Ecto neural progenitor cell (in vitro differentiated cells): ENCODE measurements around the gene FAAP20.
"Not testable (repeated sequence)": the region's sequence is repeated elsewhere in the genome, so short reads cannot be mapped to it uniquely, and the experiment has no call there.

Experiments
- DNase-seq: peaks from one replicate; pipeline ENCODE4 v3.0.0-alpha.2; 2018; ENCODE audit warnings: low spot score

The FAAP20 gene

DNA sequence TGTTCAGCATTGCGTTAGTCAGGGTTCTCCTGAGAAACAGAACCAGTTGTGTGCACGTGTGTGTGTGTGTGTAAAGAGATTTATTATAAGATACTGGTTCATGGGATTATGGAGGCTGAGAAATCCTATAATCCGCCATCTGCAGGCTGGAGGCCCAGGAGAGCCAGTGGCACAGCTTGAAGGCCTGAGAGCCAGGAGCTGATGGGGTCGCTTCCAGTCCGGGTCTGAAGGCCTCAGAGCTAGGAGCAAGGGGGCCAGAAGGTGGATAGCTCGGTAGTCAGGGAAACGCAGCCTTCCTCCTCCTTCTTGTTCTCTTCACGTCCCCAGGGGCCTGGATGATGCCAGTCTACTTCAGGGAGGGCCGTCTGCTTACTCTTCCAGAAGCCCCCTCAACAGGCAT lies 37.7 kb downstream of the FAAP20 start:
- no peak for DNase-seq

DNA sequence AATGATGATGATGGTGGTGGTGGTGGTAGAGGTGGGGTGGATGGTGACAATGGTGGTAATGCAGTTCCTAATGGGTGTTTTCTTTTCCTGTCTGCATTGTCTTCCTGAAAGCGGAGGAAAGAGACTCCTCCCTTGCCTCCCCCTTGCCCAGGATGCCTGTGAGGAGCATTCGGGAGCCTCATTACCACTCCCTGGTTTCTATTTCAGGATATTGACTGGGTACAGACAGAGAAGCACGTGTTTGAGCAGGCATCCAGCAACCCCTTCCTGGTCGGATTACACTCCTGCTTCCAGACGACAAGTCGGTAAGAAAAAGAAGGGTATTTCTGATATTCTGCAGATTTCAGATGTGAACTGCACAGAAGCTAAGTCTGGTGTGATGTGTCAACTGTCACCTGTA lies 38.8 kb downstream of the FAAP20 start:
- no peak for DNase-seq

DNA sequence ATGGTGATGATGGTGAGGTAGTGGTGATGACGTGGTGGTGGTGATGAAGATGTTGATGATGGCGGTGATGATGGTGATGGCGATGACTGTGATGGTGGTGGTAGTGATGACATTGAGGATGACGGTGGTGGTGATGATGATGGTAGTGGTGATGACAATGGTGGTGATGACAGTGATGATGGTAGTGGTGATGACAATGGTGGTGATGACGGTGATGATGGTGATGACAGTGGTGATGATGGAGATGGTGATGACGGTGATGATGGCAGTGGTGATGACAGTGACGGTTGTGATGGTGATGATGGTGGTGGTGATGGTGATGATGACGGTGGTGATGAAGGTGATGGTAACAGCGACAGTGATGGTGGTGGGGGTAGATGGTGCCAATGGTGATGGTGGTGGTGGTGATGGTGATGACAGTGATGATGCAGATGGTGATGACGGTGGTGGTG lies 39.4 kb downstream of the FAAP20 start:
- DNase-seq: no peak

DNA sequence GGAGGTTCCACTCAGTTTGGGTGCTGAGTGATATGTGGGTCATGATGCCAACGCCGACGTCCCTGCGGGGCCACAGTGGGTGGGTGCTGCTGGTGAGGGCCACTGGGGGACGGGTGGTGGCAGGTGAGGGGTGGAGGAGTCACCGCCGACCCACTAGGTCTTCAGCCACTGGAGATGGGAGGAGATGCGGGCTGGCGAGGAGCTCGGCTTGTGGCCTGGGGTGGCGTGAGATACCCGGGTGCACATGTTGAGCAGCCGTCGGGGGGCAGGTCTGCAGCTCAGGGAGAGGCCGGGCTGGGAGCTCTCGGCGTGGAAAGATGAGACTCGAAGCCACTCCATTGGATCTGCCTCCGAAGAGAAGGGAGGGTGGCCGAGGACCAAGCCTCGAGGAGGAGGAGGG lies 40.5 kb downstream of the FAAP20 start:
- no peak for DNase-seq

DNA sequence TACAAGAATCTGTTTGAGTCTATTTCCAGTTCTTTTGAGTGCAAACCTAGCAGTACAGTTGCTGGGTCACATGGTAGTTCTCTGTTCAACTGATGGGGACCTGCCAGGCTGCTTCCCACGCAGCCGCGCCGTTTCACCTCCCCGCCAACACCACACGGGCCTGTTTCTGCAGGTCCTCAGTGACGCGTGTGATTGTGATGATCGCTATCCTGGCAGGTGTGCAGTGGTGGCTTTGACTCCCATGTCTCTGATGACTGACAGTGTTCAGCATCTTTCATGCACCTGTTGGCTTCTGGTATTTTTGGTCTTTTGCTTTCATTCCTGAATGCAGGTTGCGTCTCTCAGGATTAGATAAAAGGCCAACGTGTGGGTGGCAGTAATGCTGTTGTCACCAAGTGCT lies 41.6 kb downstream of the FAAP20 start:
- no peak for DNase-seq

DNA sequence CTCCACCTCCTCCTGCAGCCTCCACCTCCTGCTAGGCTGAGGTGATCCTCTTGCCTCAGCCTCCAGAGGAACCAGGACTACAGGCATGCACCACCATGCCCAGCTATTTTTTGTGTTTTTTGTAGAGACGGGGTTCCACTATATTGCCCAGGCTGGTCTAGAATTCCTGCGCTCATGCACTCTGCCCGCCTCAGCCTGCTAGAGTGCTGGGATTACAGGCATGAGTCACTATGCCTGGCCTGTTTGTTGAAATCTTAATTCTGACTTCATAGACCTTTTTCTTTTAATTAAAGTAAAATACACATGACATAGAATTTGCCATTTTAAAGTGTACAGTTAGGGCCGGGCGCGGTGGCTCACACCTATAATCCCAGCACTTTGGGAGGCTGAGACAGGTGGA lies 42.7 kb downstream of the FAAP20 start:
- DNase-seq: no peak

DNA sequence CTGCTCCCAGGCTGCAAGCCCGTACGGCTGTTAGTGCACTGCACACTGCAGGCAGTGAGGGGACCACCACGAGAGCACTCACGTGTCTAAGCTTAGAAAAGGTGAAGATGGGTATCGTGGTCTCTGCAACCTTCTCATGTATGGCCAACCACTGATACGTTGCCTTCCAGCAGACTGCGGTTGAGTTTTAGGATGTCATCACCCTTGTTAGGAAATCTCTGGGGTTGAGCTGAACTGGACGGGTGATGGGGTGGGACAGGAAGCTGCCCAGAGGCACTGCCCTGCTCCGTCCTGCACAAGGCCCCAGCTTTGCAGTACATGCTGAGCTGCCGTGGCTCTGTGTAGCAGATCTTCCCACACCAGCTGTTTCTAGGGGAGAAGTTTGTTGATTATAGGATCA lies 43.3 kb downstream of the FAAP20 start:
- no peak for DNase-seq

DNA sequence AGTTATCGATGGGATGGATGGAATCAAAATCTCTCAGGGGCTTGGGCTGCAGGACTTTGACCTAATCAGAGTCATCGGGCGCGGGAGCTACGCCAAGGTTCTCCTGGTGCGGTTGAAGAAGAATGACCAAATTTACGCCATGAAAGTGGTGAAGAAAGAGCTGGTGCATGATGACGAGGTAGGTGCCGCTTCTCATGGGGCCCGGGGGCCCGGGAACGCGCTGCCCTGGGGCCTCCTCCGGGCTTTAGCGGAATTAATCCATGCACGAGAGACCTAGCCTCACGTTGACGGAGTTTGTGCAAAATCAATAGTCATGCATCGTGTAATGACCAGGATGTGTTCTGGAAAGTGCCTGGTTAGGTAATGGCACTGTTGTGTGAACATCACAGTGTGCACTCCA lies 43.8 kb downstream of the FAAP20 start:
- DNase-seq: no peak

DNA sequence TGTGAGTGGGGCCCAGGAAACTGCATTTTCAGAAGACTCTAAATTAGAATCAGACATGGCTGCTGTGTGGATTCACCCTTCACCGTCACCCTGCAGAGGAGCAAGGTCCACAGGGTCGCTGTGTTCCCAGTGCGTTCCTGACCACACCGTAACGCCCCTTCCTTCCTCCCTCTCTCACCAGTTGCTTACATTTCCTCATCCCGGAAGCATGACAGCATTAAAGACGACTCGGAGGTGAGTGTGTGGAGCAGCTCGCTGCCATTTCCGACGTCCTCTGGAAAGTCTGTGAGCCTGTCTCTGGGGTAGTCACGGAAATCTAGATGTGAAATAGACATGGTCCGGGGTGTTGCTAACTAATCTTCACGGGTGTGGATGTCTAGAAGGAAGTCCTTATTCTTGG lies 45.9 kb downstream of the FAAP20 start:
- no peak for DNase-seq

DNA sequence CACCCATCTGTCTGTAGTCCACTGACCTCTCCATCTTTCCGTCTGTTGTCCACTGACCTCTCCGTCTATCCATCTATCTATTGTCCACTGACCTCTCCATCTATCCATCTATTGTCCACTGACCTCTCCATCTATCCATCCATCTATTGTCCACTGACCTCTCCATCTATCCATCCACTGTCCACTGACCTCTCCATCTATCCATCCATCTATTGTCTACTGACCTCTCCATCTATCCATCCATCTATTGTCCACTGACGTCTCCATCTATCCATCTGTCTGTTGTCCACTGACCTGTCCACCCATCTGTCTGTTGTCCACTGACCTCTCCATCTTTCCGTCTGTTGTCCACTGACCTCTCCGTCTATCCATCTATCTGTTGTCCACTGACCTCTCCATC lies 46.7 kb downstream of the FAAP20 start:
- DNase-seq: not testable (repeated sequence)

DNA sequence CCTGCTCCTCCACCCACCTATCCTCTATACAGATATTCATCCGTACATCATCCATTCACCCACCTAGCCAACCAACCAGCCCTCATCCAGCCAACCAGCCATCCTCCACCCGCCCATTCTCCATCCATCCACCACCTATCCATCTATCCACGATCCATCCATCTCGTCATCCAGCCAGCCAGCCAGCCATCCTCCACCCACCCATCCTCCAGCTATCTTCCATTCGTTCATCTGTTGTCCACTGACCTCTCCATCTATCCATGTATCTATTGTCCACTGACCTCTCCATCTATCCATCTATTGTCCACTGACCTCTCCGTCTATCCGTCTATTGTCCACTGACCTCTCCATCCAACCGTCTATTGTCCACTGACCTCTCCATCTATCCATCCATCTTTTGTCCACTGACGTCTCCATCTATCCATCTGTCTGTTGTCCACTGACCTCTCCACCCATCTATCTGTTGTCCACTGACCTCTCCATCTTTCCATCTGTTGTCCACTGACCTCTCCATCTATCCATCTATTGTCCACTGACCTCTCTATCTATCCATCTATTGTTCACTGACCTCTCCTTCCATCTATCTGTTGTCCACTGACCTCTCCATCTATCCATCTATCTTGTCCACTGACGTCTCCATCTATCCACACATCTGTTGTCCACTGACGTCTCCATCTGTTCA lies 47.6 kb downstream of the FAAP20 start:
- no peak for DNase-seq

DNA sequence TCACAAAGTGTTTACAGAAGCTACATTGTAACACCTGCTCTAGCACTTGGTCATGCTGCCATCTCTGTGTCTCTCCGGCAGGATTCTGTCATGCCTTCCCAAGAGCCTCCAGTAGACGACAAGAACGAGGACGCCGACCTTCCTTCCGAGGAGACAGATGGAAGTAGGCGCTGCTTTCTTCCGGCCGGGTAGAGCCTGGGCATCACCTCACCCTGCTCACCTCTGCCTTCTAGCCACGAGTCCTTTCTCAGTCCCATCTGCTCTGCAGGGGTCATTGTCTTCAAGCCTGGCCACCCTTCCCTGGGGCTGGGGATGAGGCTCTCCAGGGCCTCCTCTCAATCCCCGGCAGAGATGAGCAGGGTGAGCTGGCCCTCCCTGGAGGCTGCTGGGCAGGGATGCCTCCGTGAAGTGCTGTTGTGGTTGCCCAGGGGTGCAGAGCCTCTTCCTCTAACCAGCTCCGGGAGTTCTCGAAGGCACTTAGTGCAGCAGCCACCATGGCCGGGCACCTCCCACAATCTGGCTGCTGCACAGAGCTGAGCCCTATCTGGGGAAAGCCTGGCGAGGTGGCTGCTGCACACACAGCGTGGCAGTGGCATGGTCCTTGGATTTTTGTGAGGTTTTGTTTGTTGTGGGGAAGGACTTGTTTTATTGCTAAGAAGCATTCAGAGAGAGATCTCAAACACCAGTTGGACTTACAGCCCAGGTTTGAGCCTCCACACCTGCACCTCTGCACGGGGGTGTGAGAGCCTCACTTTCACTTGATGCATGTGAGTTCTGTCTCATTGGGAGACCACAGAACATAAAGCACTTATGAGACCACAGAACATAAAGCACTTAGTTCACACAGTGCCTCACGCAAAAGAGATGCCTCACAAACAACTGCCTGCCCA lies 48.4 kb downstream of the FAAP20 start:
- no peak for DNase-seq

DNA sequence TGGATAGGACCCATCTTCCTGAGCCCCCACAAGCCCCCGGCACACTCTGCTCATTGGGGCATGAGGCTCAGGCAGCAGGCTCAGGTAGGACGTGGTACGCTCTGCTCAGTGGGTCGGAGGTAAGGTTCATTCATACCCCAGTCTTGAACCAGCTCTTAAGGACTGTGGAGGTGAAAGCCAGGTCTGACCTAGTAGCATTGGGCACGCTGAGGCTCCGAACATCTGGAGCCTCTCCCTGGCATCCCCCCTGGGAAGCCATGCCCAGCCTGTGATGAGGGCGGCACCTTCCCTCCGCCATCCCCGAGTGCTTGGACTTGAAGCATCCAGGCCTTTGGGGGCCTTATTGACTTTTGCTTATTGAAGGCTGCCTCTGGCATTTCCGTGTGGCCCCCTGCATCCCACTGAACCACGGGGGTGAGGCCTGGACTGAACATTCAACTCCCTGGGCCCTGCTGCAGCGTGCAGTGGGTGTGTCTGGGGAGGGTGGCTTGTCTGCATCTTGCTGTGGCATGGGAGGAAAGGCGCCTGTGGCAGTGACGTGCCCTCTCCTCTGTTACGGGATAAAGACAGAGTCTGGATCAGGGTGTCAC lies 50.0 kb downstream of the FAAP20 start:
- DNase-seq: no peak

DNA sequence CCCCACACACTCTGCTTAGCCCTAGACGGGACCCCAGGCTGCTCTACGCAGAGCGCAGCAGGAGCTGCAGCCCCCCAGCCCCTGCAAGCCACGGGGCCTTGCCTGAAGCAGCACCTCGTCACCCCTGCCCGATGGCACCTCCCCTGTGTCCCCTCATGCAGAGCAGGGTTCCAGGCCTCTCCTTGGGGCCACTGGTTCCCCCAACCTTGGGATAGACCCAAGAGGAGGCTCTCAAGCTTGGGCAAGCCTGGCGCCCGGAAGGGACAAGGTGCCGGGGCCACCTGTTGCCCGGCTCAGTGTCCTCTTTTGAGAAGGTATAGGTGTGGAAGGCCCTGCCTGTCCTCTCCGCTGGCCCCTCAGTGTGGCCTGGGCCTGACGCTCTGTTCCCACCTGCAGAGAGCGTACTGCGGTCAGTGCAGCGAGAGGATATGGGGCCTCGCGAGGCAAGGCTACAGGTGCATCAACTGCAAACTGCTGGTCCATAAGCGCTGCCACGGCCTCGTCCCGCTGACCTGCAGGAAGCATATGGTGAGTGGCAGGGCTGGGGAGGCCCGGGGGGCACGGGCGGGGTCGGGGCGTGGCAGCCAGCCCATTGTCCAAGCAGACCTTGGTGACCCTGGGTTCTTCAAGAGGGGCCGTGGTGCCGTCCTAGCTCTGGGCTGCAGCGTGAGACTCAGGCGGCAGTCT lies 50.6 kb downstream of the FAAP20 start:
- DNase-seq: no peak

DNA sequence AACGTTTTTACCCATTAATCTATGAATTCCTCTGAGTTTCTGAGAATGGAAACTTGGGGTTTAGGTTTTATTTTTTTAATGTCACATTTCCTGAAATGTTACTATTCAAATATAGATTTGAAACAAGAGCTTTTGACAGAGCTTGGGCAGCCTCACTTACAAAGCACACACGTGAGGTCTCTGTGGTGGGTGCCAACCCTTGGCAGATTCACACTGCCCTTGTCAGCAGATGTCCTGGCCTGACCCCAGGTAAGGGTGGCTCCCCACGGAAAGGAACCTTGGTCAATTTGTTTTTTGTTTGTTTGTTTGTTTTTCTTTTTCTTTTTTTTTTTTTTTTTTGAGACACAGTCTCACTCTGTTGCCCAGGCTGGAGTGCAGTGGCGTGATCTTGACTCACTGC lies 53.5 kb downstream of the FAAP20 start:
- no peak for DNase-seq
